H1 (cell line): Measurements from ENCODE around the gene UBR1. TPM values are rescaled to one million over a fixed set of nuclear protein-coding genes. Genes with fewer than 3 reads are reported as not detected.

Experiments used
- CTBP2 ChIP-seq: IDR thresholded peaks from 2 replicates; pipeline ENCODE4 v1.7.0; 2011; ENCODE audit warnings: borderline replicate concordance, mild to moderate bottlenecking, moderate library complexity, mixed read lengths, low read length; ENCODE audit not compliant: insufficient read depth, insufficient read length
- NANOG ChIP-seq: IDR thresholded peaks from 2 replicates; pipeline ENCODE4 v1.6.1; 2011; ENCODE audit warnings: low read length, low read depth, mild to moderate bottlenecking, inconsistent platforms; ENCODE audit not compliant: insufficient read depth, poor library complexity, severe bottlenecking
- polyA plus RNA-seq, 7 experiments: library from polyadenylated mRNA; depleted of rRNA in 3 of 7; stranded (reverse) in 5 of 7; unstranded in 2 of 7; fragments of >200 nt in 5 of 7; fragments of 200-250 nt in 2 of 7; gene quantifications; 1 replicate in 5 of 7; 2 replicates in 1 of 7; 4 replicates in 1 of 7; pipeline versions ENCODE4 v1.2.1 to v1.2.3, GENCODE V29; 2011 to 2013; ENCODE audit warnings: missing spikeins in 2 of 7, mixed read lengths in 2 of 7
- total RNA-seq: library from RNA; stranded (reverse); fragmentation: NEBNext Ultra II Directional; extraction: Animal tissue kit (Norgen Biotek cat#: 25700); gene quantifications from 2 replicates; pipeline ENCODE4 v1.2.1, GENCODE V29; 2021
- TF ChIP-seq, protein P1 (sequence below): fragments of 300-600 bp; sonication (generic); IDR thresholded peaks from 2 replicates; pipeline ENCODE4 v1.7.1; 2012; ENCODE audit warnings: low read length, moderate library complexity, mild to moderate bottlenecking, inconsistent platforms; ENCODE audit not compliant: insufficient replicate concordance

UBR1 gene
- total and polyA plus RNA-seq, 2 of the 8 experiments (the other 6 are each of a cell fraction or from before 2014, with no cell fraction given) = 3.7 to 18.7 TPM

DNA sequence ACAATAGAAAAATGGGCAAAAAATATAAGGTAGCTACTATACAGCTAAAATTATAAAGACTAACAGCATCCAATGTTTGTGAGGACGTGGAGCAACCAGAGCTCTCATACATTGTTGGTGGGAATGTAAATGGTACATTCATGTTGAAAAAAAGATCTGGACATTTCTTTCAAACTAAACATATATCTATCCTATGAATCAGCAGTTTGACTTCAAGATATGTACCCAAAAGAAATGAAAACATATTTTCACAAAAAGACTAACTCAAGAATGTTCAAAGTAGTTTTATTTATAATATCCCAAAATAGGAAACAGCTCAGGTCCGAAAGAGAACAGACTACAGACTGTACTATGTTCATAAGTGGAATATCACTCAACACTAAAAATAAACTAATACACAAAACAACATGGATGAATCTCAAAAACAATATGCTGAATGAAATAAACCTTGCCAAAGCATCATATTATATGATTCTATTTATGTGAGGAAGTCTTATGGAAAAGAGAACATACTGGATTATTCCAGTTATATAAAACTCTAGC lies 176.5 kb downstream of the UBR1 start (continued):
- TF ChIP-seq, protein P1, sequence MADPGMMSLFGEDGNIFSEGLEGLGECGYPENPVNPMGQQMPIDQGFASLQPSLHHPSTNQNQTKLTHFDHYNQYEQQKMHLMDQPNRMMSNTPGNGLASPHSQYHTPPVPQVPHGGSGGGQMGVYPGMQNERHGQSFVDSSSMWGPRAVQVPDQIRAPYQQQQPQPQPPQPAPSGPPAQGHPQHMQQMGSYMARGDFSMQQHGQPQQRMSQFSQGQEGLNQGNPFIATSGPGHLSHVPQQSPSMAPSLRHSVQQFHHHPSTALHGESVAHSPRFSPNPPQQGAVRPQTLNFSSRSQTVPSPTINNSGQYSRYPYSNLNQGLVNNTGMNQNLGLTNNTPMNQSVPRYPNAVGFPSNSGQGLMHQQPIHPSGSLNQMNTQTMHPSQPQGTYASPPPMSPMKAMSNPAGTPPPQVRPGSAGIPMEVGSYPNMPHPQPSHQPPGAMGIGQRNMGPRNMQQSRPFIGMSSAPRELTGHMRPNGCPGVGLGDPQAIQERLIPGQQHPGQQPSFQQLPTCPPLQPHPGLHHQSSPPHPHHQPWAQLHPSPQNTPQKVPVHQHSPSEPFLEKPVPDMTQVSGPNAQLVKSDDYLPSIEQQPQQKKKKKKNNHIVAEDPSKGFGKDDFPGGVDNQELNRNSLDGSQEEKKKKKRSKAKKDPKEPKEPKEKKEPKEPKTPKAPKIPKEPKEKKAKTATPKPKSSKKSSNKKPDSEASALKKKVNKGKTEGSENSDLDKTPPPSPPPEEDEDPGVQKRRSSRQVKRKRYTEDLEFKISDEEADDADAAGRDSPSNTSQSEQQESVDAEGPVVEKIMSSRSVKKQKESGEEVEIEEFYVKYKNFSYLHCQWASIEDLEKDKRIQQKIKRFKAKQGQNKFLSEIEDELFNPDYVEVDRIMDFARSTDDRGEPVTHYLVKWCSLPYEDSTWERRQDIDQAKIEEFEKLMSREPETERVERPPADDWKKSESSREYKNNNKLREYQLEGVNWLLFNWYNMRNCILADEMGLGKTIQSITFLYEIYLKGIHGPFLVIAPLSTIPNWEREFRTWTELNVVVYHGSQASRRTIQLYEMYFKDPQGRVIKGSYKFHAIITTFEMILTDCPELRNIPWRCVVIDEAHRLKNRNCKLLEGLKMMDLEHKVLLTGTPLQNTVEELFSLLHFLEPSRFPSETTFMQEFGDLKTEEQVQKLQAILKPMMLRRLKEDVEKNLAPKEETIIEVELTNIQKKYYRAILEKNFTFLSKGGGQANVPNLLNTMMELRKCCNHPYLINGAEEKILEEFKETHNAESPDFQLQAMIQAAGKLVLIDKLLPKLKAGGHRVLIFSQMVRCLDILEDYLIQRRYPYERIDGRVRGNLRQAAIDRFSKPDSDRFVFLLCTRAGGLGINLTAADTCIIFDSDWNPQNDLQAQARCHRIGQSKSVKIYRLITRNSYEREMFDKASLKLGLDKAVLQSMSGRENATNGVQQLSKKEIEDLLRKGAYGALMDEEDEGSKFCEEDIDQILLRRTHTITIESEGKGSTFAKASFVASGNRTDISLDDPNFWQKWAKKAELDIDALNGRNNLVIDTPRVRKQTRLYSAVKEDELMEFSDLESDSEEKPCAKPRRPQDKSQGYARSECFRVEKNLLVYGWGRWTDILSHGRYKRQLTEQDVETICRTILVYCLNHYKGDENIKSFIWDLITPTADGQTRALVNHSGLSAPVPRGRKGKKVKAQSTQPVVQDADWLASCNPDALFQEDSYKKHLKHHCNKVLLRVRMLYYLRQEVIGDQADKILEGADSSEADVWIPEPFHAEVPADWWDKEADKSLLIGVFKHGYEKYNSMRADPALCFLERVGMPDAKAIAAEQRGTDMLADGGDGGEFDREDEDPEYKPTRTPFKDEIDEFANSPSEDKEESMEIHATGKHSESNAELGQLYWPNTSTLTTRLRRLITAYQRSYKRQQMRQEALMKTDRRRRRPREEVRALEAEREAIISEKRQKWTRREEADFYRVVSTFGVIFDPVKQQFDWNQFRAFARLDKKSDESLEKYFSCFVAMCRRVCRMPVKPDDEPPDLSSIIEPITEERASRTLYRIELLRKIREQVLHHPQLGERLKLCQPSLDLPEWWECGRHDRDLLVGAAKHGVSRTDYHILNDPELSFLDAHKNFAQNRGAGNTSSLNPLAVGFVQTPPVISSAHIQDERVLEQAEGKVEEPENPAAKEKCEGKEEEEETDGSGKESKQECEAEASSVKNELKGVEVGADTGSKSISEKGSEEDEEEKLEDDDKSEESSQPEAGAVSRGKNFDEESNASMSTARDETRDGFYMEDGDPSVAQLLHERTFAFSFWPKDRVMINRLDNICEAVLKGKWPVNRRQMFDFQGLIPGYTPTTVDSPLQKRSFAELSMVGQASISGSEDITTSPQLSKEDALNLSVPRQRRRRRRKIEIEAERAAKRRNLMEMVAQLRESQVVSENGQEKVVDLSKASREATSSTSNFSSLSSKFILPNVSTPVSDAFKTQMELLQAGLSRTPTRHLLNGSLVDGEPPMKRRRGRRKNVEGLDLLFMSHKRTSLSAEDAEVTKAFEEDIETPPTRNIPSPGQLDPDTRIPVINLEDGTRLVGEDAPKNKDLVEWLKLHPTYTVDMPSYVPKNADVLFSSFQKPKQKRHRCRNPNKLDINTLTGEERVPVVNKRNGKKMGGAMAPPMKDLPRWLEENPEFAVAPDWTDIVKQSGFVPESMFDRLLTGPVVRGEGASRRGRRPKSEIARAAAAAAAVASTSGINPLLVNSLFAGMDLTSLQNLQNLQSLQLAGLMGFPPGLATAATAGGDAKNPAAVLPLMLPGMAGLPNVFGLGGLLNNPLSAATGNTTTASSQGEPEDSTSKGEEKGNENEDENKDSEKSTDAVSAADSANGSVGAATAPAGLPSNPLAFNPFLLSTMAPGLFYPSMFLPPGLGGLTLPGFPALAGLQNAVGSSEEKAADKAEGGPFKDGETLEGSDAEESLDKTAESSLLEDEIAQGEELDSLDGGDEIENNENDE = no peak
- TF ChIP-seq NANOG (no peak), CTBP2 (no peak)
